ENCODE measurements around the gene HABP4.

DNA sequence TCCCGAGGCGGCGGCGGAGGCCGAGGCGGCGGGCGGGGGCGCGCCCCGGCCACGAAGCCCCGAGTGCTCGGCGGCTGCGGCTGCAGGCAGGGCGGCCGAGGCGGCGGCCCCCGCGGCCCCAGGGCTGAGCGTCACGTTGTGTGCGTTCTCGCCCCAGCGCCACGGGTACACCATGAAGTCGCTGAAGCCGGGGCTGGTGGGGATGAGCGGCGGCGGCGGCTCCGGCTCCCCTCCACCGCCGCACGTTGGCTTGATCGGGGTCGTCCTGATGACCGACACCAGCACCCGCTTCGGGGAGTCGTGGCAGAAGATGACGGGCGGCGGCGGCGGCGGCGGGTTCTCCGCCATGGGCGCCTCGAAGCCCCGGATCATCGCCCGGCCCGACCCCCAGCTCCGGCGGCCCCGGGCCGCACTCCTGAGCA lies 32.3 kb upstream of the HABP4 start:
- TF ChIP-seq KDM1A (IDR thresholded peaks at IDR 0.05; ENCODE audit: borderline replicate concordance), result no peak
- no peak for TF ChIP-seq TCF7 (IDR thresholded peaks at IDR 0.05; ENCODE audit: borderline replicate concordance)
- TF ChIP-seq SMC3 (IDR thresholded peaks at IDR 0.05; ENCODE audit: borderline replicate concordance, low read length), result no peak
- no peak for TF ChIP-seq CBX5 (IDR thresholded peaks at IDR 0.05; ENCODE audit: low read depth)
- no peak for TF ChIP-seq ZBTB33 (IDR thresholded peaks at IDR 0.05)
- TF ChIP-seq SUZ12 (IDR thresholded peaks at IDR 0.05; ENCODE audit: unreplicated experiment), result no peak
- TF ChIP-seq CTCF (IDR thresholded peaks at IDR 0.05 in 2 of 3, conservative IDR thresholded peaks at IDR 0.05 in 1 of 3; ENCODE audit: control insufficient read depth in 2 of 3, extremely low read depth in 1 of 3, insufficient read depth in 1 of 3, low read depth in 3 of 3, low read length in 3 of 3), result no peak
- TF ChIP-seq SP1 (IDR thresholded peaks at IDR 0.05; ENCODE audit: low read depth, low read length), result no peak
- TF ChIP-seq EZH2 (IDR thresholded peaks at IDR 0.05; ENCODE audit: borderline replicate concordance, control insufficient read depth, low read depth, low read length), result no peak
- TF ChIP-seq POLR2AphosphoS2 (IDR thresholded peaks at IDR 0.05; ENCODE audit: low read depth, low read length), result no peak
- TF ChIP-seq ZNF274 (IDR thresholded peaks at IDR 0.05; ENCODE audit: insufficient read depth, insufficient read length), result no peak

All from GM12878 (cell line).